ENCODE results near the gene GLS.

DNA sequence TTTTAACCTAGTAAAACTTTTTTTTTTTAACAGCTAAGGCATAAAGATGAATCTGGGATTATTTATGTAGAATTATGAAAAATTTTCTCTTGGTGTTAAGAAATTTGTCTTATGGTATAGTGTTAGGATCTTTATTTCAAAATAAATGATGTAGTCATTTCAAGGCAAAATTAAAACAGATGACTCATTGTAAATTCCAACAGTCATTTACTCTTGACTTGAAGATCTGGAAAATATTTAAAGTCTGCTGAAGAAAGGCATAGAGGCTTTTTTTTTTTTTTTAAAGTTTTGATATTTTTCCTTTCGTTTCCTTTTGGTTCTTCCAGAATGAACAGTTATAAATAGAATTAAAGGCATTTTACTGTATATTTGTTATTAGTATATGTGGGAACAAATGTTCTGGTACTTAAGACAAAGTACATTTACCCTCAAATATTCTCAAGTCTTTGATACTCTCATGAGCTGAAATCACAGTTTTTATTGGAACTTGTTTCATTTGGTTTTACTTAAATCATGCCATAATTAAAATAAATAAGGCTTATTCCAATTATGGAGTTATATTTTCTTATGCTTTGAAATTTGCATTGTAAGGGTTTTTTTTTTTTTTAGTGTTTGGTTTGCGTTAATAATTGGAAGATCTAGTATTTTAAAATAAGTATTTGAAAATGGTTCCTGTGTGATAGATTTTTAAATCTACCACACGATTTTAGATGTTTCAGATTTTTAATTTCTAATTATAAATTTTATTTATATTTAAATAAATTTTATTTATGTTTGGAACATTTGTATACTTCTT is 29.9 kb downstream of the GLS start:
- TF ChIP-seq TARDBP (IDR thresholded peaks at IDR 0.05): no peak
- no peak for TF ChIP-seq SP1 (IDR thresholded peaks at IDR 0.05)
- TF ChIP-seq FOXM1 (IDR thresholded peaks at IDR 0.05; ENCODE audit: borderline replicate concordance): no peak
- TF ChIP-seq FOXK2 (IDR thresholded peaks at IDR 0.05): no peak
- TF ChIP-seq CTBP1 (IDR thresholded peaks at IDR 0.05; ENCODE audit: borderline replicate concordance): no peak
- no peak for TF ChIP-seq ELF4 (IDR thresholded peaks at IDR 0.05)
- TF ChIP-seq BHLHE40 (IDR thresholded peaks at IDR 0.05; ENCODE audit: borderline replicate concordance): no peak
- TF ChIP-seq ARNT (IDR thresholded peaks at IDR 0.05): no peak
- no peak for TF ChIP-seq ZNF384 (IDR thresholded peaks at IDR 0.05)
- TF ChIP-seq, protein P1, sequence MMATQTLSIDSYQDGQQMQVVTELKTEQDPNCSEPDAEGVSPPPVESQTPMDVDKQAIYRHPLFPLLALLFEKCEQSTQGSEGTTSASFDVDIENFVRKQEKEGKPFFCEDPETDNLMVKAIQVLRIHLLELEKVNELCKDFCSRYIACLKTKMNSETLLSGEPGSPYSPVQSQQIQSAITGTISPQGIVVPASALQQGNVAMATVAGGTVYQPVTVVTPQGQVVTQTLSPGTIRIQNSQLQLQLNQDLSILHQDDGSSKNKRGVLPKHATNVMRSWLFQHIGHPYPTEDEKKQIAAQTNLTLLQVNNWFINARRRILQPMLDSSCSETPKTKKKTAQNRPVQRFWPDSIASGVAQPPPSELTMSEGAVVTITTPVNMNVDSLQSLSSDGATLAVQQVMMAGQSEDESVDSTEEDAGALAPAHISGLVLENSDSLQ (IDR thresholded peaks at IDR 0.05): no peak
- no peak for TF ChIP-seq L3MBTL2 (conservative IDR thresholded peaks at IDR 0.05)
- TF ChIP-seq FOXA1 (IDR thresholded peaks at IDR 0.05): no peak

Measured in HEK293T (cell line).